Prostate gland (tissue), 2 donors: ENCODE measurements around the gene UTP15.

Experiments
- CTCF ChIP-seq, 4 experiments: fragments of 200-600 bp in 2 of 4; fragments of 450-650 bp in 2 of 4; sonication (generic) in 2 of 4; IDR thresholded peaks; 1 replicate in 3 of 4; 2 replicates in 1 of 4; pipeline ENCODE4 v1.5.1; 2016 to 2019; ENCODE audit warnings: antibody characterized with exemption in 4 of 4, mild to moderate bottlenecking in 2 of 4, moderate library complexity in 2 of 4
- POLR2A ChIP-seq: fragments of 450-650 bp; IDR thresholded peaks from one replicate; pipeline ENCODE4 v1.6.1; 2016; ENCODE audit warnings: antibody characterized with exemption, mild to moderate bottlenecking

GRCh38 chr5:73565139-73565968 lies at the start of gene UTP15, which contains the start of gene ANKRA2:
- TF ChIP-seq POLR2A (peak; percentile 77), CTCF (IDR thresholded peaks at IDR 0.05) (peak in 1 of 4 experiments; percentile 20)
